ENCODE data around the gene IFITM5.

- TF ChIP-seq POLR2AphosphoS5 (IDR thresholded peaks at IDR 0.05; ENCODE audit: borderline replicate concordance, low read depth, low read length) (no peak), EZH2 (IDR thresholded peaks at IDR 0.05) (no peak)
Measured at GRCh38 chr11:252666-253065, 46.7 kb downstream of the IFITM5 start.

Data from SK-N-MC (cell line).